NCI-H510A (cell line): ENCODE results near the gene AJAP1.

Experiments
- DNase-seq: peaks from one replicate; lab custom pipeline; 2025; lab: John Stamatoyannopoulos, UW

The AJAP1 gene

DNA sequence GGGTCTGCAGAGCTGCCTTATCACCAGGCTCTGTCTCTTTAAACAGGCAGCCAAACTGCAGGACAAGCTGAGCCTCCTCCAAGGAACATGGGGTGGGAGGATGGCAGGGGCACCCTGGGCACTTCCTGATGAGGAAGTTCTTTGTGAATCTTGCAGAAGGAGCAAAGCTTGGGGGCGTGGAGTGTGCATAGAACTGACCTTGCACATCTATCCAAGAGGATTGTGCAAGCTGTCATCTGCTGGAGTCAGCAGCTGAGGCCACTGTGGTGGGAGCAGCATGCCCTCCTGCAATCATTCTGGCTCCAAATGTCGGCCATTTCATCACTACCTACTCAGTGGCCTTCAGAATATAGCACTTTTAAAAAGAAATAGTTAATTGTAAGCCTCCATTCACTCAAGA, 182.2 kb downstream of the AJAP1 start:
- no peak for DNase-seq

DNA sequence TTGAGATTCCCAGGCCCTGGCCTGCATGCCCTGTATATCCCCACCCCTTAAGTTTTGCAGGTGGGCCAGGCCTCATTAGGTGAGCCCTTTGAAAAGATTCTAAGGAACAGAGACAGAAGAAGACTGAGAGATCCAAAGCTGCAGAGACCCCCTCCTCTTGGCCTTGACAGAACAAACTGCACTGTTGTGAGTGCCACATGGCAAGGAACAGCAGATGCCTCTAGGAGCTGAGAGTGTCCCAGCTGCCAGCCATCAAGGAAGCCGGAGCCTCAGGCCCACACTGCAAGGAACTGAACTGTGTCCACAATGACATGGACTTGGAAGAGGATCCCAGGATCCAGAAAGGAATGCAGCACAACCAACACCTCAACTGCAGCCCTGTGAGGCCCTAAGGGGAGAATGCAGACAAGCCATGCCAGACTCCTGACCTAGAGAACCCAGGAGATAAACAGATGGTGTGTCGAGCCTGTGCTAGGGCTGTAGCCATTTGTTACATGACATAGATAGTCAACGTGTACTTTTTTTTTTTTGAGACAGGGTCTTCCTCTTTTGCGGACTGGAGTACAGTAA, 182.7 kb downstream of the AJAP1 start:
- no peak for DNase-seq

DNA sequence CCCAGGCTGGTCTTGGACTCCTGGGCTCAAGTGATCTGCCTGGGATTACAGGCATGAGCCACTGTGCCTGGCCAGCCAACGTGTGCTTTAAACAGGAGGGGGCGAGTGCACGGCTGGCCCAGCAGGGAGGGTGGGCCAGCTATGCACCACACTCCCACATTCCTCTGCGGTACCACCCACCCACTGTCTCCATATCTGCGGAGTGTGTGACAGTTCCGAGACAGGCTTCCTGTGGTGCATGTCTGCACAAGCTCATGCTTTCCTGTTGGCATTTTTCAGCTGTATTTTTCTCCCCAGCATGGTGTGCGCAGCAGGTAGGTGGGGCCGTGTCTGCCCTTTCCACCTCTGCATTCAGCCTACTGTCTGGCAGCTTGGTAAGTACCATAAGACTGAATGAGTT, 183.3 kb downstream of the AJAP1 start:
- no peak for DNase-seq

DNA sequence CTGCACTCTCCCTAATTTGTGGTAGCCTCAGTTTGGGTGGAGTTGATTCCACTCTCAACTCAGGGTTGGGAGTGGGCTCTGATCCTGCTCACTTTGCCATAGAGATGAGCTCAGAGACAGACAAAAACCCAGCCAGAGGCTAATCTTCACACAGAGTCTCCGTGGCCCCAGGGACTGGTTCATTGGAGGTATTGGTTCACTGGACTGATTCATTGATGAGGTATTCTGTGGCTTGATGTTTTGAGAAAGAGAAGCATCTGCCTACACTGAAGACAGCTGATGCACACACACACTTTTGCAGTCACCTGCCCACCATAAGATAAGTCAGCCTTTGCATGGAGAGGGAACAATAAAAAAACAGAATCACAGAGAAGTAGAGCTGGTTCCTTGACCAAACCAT, 183.8 kb downstream of the AJAP1 start:
- no peak for DNase-seq
